ENCODE data around the gene ACADS. TPM values are rescaled to one million over a fixed set of nuclear protein-coding genes. Genes with fewer than 3 reads are reported as not detected.
A peak's percentile ranks its signal among the peaks of the same experiment; 100 is the strongest.

ACADS gene
- total and polyA plus RNA-seq, 11 donors: 56.7 to 213 (median 78.8) TPM

DNA sequence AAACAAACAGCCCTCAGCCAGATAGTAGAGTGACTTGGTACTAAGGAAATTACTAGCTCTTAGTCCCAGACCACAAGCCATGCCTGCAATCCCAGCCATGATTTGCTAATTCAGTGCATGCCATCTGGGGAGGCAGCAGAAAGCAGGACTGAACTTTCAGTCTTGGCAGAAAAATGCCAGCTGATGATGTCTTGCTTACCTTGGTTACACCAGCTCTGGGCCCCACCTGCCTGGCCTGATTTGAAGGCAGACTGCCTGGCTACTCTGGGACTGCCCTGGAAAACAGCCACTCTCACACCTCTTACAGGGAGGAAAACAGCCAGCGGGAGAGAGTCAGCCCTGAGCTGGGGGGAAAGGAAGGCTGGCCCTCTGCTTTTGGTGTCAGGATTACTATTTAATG lies 20.0 kb upstream of the ACADS start:
- Histone ChIP-seq H3K27ac (no peak overlapping the region), H3K27me3 (no peaks in the 10 kb centered on the region), H3K4me3 (no peak overlapping the region), H3K36me3 (peaks cover 0 to 30% (median 12%) of the 10 kb centered on the region in 9 donors), H3K9me3 (no peaks in the 10 kb centered on the region), H3K4me1 (peaks cover 6 to 53% (median 28%) of the 10 kb centered on the region in 12 donors)
- DNase-seq (no peak), ATAC-seq (no peak)
- intact Hi-C loops (cut with DNase I): no loop called here
- TF ChIP-seq POLR2A (IDR thresholded peaks at IDR 0.05): no peak
- TF ChIP-seq, protein P1, sequence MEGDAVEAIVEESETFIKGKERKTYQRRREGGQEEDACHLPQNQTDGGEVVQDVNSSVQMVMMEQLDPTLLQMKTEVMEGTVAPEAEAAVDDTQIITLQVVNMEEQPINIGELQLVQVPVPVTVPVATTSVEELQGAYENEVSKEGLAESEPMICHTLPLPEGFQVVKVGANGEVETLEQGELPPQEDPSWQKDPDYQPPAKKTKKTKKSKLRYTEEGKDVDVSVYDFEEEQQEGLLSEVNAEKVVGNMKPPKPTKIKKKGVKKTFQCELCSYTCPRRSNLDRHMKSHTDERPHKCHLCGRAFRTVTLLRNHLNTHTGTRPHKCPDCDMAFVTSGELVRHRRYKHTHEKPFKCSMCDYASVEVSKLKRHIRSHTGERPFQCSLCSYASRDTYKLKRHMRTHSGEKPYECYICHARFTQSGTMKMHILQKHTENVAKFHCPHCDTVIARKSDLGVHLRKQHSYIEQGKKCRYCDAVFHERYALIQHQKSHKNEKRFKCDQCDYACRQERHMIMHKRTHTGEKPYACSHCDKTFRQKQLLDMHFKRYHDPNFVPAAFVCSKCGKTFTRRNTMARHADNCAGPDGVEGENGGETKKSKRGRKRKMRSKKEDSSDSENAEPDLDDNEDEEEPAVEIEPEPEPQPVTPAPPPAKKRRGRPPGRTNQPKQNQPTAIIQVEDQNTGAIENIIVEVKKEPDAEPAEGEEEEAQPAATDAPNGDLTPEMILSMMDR (IDR thresholded peaks at IDR 0.05): no peak
- WGBS, 4 donors: 71 to 92% (median 80%) methylated on average over 1 of the region's 1 CpG

DNA sequence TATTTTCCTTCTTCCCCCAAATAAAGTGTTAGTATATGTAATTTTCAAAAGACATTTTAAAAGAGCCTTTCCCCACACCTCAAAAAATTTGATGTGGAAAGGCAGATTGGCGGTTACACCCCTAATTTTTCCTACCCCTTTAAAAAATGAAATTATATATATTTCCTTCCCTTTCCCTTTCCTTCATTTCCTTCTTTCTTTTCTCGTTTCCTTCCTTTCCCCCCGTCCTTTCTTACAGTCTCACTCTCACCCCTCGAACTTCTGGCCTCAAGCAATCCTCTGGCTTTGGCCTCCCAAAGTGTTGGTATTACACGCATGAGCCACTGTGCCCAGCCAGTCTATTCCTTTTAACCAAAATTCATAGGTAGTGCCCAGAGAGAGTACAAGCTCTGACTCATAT lies 19.6 kb upstream of the ACADS start:
- ATAC-seq: no peak
- peaks cover 0 to 25% (median 9%) of the 10 kb centered on the region in 9 donors for H3K36me3 ChIP-seq
- no peak for DNase-seq
- no peaks in the 10 kb centered on the region for H3K27me3 ChIP-seq
- no peaks in the 10 kb centered on the region for H3K9me3 ChIP-seq
- TF ChIP-seq, protein P1 (IDR thresholded peaks at IDR 0.05): no peak
- 71 to 83% (median 79%) methylated on average over 5 of the region's 5 CpGs for WGBS, 4 donors
- H3K27ac ChIP-seq: no peak overlapping the region
- H3K4me3 ChIP-seq: no peak overlapping the region
- intact Hi-C loops (cut with DNase I): no loop called here
- peaks cover 6 to 53% (median 25%) of the 10 kb centered on the region in 12 donors for H3K4me1 ChIP-seq

DNA sequence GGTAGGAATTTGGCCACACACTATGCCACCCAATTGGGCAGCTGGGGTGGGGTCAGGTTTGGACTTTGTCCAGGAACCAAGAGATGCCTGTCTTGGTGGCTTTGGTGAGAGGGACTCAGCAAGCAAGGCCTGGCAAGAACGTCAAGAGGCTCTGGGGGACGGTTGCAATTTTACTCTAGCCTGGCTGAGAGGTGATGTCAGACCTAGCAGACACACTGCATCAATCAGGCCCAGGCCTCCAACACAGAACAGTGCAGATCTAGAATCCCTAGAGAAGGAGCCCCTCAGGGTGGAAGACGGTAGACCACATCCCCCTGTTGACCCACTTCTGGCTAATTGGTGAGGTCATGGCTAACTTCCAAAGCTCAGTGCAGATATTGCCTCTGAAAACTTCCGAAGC lies 17.0 kb upstream of the ACADS start:
- Histone ChIP-seq H3K36me3 (peaks cover 0 to 10% (median 5%) of the 10 kb centered on the region in 9 donors), H3K4me3 (no peak overlapping the region), H3K27me3 (no peaks in the 10 kb centered on the region), H3K4me1 (peaks cover 5 to 41% (median 26%) of the 10 kb centered on the region in 12 donors), H3K27ac (no peak overlapping the region), H3K9me3 (no peaks in the 10 kb centered on the region)
- no peak for ATAC-seq
- DNase-seq: no peak
- TF ChIP-seq, protein P1 (IDR thresholded peaks at IDR 0.05): no peak
- WGBS, 4 donors: 74 to 87% (median 78%) methylated on average over 4 of the region's 4 CpGs
- intact Hi-C loops (cut with DNase I): loop anchor here in 1 of 10 donors (2.0 kb wide), 1 partner anchor 60 kb away; no protein-coding TSS in a partner anchor

DNA sequence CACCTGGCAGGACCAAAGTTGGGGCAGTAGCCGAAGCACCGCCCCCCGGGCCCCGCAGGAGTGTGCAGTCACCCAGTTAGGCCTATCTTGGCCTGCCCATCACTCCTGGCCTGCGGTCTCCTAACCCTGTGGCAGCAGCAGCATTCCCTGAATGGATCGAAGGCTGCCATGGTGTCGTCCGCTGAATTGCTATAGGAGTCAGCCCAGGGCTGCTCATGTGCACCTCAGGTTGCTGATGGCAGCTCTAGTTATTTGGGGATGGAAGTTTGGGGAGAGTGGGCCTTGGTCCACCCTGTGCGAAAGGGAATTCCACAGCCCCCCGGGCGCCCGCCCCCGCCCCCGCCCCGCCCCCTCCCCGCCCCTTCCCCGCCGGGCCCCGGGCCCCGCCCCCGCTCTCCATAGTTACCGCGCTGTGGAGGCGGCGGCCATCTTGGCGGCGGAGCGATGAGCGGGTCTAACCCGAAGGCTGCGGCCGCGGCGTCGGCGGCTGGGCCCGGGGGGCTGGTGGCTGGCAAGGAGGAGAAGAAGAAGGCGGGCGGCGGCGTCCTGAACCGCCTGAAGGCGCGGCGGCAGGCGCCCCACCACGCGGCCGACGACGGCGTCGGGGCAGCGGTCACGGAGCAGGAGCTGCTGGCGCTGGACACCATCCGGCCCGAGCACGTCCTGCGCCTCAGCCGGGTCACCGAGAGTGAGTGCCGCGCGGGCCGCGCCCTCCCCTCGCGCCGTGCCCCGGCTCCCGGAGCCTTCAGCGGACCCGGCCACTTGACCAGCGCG lies 15.4 kb upstream of the ACADS start, which contains the start of gene UNC119B:
Gene UNC119B, plus strand, starts transcription at position 428 of the 774 bp plus-strand sequence. Its CDS starts 17 bp downstream, at position 445.
- no peak for TF ChIP-seq POLR2A (IDR thresholded peaks at IDR 0.05)
- TF ChIP-seq, protein P1 (IDR thresholded peaks at IDR 0.05): no peak
- peaks cover 0 to 23% (median 15%) of the 10 kb centered on the region in 9 donors for H3K36me3 ChIP-seq
- peaks cover 4 to 35% (median 27%) of the 10 kb centered on the region in 12 donors for H3K4me1 ChIP-seq
- WGBS, 4 donors: 0 to 1% (median 0%) methylated on average over 18 to 70 of the region's 76 CpGs
- peak within 1 kb of the TSS; percentile 70 to 95 (median 90) for H3K27ac ChIP-seq
- no peaks in the 10 kb centered on the region for H3K27me3 ChIP-seq
- DNase-seq: peak; percentile 71 to 89 (median 82)
- H3K9me3 ChIP-seq: no peaks in the 10 kb centered on the region
- ATAC-seq: peak; percentile 47 to 95 (median 90)
- intact Hi-C loops (cut with DNase I): loop anchor here in 7 of 10 donors (2.0 to 10.0 kb wide), 5 partner anchors 21 to 265 kb away; partner anchors contain the start of genes POP5 (in 3 of the 7), HNF1A (in 2 of the 7) and MLEC (in 2 of the 7)
- peak within 1 kb of the TSS; percentile 54 to 99 (median 82) for H3K4me3 ChIP-seq

Data from heart left ventricle (tissue), 16 donors.